ENCODE results near the gene TEX19. TPM values are rescaled to one million over a fixed set of nuclear protein-coding genes. Genes with fewer than 3 reads are reported as not detected.
"Not testable (repeated sequence)": the region's sequence is repeated elsewhere in the genome, so short reads cannot be mapped to it uniquely, and the experiment has no call there.

Gene TEX19
- total and polyA plus RNA-seq, 2 experiments from 2014 or later = 0.10 to 0.66 TPM

DNA sequence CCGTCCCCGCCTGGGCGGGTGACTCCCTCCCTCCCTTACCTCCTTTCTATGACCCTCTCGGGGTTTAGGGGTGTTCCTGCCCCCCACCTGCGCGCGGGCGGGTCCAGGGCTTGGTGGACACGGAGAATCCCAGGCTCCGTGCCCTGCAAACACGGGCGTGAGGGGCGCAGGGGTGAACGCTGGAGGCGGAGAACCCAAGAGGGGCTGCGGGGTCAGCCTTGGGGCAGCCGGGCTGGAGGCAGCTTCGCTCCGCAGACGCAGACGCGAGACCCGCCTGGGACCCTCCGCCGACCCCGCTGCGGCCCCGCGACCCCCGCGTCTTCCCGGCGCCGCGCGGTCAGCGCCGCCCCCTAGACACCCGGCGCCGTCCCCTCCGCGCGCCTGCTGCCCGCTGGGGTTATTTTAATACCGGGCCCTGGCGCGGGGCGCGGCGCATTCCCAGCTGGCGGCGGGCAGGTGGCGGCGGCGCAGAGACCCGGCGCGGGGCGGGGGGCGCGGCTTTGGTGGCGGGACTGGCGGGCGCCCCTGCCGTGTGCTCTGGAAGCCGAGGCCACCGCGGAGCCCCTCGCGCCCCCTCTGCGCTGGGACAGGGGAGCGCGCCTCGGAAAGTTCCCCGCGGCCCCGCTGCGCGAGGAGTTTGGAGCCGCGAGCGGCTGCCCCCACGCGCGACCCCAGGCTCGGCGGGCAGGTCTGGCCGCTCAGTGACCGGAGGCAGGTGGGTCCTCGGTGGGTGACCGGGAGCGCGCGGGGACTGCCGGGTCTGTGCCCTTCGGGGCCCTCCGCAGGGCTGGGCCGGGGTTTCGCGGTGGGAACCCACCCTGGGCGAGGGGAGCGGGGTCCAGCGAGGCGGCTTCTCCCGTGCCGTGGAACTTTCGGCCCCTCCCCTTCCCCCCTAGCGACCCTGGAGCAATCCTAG is 12.5 kb downstream of the TEX19 start, which contains the start of gene UTS2R:
Gene UTS2R, plus strand, starts transcription at position 433 of the 916 bp plus-strand sequence. CDS start 2,560 bp downstream, outside the sequence.
- TF ChIP-seq POLR2AphosphoS5 (IDR thresholded peaks at IDR 0.05; ENCODE audit: low read depth) (no peak), EZH2 (IDR thresholded peaks at IDR 0.05; ENCODE audit: low read depth, unreplicated experiment) (peak; percentile 49), NANOG (IDR thresholded peaks at IDR 0.05; ENCODE audit: borderline replicate concordance) (no peak)
- TF ChIP-seq, protein P1, sequence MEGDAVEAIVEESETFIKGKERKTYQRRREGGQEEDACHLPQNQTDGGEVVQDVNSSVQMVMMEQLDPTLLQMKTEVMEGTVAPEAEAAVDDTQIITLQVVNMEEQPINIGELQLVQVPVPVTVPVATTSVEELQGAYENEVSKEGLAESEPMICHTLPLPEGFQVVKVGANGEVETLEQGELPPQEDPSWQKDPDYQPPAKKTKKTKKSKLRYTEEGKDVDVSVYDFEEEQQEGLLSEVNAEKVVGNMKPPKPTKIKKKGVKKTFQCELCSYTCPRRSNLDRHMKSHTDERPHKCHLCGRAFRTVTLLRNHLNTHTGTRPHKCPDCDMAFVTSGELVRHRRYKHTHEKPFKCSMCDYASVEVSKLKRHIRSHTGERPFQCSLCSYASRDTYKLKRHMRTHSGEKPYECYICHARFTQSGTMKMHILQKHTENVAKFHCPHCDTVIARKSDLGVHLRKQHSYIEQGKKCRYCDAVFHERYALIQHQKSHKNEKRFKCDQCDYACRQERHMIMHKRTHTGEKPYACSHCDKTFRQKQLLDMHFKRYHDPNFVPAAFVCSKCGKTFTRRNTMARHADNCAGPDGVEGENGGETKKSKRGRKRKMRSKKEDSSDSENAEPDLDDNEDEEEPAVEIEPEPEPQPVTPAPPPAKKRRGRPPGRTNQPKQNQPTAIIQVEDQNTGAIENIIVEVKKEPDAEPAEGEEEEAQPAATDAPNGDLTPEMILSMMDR (conservative IDR thresholded peaks at IDR 0.05; ENCODE audit: low read depth in 2 of 2) = no peak
- TF ChIP-seq, protein P2, sequence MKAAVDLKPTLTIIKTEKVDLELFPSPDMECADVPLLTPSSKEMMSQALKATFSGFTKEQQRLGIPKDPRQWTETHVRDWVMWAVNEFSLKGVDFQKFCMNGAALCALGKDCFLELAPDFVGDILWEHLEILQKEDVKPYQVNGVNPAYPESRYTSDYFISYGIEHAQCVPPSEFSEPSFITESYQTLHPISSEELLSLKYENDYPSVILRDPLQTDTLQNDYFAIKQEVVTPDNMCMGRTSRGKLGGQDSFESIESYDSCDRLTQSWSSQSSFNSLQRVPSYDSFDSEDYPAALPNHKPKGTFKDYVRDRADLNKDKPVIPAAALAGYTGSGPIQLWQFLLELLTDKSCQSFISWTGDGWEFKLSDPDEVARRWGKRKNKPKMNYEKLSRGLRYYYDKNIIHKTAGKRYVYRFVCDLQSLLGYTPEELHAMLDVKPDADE (IDR thresholded peaks at IDR 0.05) = no peak
- Histone ChIP-seq H4K20me1 (replicated peaks; ENCODE audit: insufficient read depth) (no peaks in the 10 kb centered on the region), H3K9me2 (ENCODE audit: insufficient read depth) (no peaks in the 10 kb centered on the region), H3K4me3 (peak within 1 kb of the TSS; percentile 51), H2AFZ (peak within 1 kb of the TSS; percentile 78), H3F3A (replicated peaks; ENCODE audit: low read depth) (no peaks in the 10 kb centered on the region), H3K4me1 (ENCODE audit: insufficient read depth) (no peaks in the 10 kb centered on the region; the same call in 1 of the 2 replicates), H3K79me2 (replicated peaks; ENCODE audit: insufficient read depth) (no peaks in the 10 kb centered on the region), H3K36me3 (ENCODE audit: insufficient read depth) (no peaks in the 10 kb centered on the region), H3K27ac (ENCODE audit: low read depth) (no peak within 1 kb of the TSS), H3K27me3 (ENCODE audit: insufficient read depth) (peaks cover 61% of the 10 kb centered on the region), H3K4me2 (peak within 1 kb of the TSS; percentile 77)
- H3K4me3 Mint-ChIP-seq = peak within 1 kb of the TSS; percentile 55
- H3K9me3 Mint-ChIP-seq = peaks cover 12% of the 10 kb centered on the region; the same call in 2 of the 3 replicates
- DNase-seq (ENCODE audit: low spot score) (peak; percentile 69), ATAC-seq (peak; percentile 19)
- peaks cover 50% of the 10 kb centered on the region for H3K27me3 Mint-ChIP-seq (ENCODE audit: insufficient read depth, low read depth, poor library complexity)
- H3K4me1 Mint-ChIP-seq = peaks cover 5% of the 10 kb centered on the region
- no peak within 1 kb of the TSS for H3K27ac Mint-ChIP-seq
- H3K36me3 Mint-ChIP-seq (ENCODE audit: low read depth) = peaks cover 4% of the 10 kb centered on the region; the same call in 2 of the 3 replicates

DNA sequence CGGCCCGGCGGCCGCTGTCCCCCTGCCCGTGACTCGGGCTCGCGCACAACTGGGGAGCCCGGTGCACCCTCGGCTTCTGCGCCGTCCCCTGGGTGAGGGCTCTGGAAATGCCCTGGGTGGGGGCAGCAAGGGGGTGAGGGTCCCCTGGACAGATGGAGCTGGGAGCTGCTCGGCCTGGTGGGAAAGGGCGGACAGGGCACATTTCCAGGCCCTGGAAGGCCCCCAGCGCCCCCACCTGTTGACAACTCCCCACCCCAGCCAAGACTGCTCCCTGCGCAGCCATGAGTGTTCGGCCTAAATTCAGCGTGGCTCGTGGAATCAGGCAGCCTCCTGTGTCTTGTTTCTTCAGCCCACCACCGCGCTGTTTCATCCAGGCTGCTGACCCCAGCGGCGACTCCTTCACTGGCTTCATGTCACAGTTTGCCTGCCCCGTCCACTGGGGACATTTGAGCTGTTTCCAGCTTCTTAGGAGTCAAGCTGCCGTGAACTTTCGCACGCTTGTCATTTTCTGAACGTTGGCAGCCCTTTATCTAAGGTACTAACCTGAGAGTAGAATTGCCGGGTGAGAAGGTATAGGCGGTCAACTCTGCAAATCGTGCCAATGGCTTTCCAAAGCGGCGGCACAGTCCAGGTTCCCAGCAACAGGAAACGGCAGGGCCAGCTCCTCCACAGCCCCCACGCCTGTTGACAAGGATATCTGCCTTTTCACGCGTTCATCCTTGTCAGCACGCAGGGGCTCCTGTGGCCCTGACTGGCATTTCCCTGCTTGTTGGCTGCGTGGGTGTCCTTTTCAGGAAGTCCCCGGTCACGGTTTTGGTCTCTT is 13.4 kb downstream of the TEX19 start:
- H3K9me3 Mint-ChIP-seq = peaks cover 12% of the 10 kb centered on the region; the same call in 2 of the 3 replicates
- H3K27ac Mint-ChIP-seq = no peak overlapping the region
- no peaks in the 10 kb centered on the region; the same call in 1 of the 2 replicates for H3K4me1 ChIP-seq (ENCODE audit: insufficient read depth)
- ATAC-seq (peak; percentile 2; the same call in 2 of the 3 replicates), DNase-seq (ENCODE audit: low spot score) (no peak)
- H4K20me1 ChIP-seq (replicated peaks; ENCODE audit: insufficient read depth) = no peaks in the 10 kb centered on the region
- peak overlapping the region; percentile 51; the same call in 1 of the 2 replicates for H3K4me3 ChIP-seq
- TF ChIP-seq STAT1 (IDR thresholded peaks at IDR 0.05; ENCODE audit: unreplicated experiment) (no peak), JUNB (IDR thresholded peaks at IDR 0.05; ENCODE audit: unreplicated experiment) (no peak), ZNF331 (CRISPR knock-in tag; IDR thresholded peaks at IDR 0.05; ENCODE audit: low read depth) (no peak), ZNF114 (CRISPR knock-in tag; IDR thresholded peaks at IDR 0.05) (no peak), POLR2AphosphoS5 (IDR thresholded peaks at IDR 0.05; ENCODE audit: low read depth) (no peak), NANOG (IDR thresholded peaks at IDR 0.05; ENCODE audit: borderline replicate concordance) (no peak)
- TF ChIP-seq, protein P1 (conservative IDR thresholded peaks at IDR 0.05; ENCODE audit: low read depth in 2 of 2) = 0 out of 4 replicates have a peak, but pooled peaks of 1 of the 2 experiments have one; percentile 14
- H3K9me2 ChIP-seq (ENCODE audit: insufficient read depth) = no peaks in the 10 kb centered on the region
- peak overlapping the region; percentile 66; the same call in 1 of the 2 replicates for H2AFZ ChIP-seq
- peaks cover 50% of the 10 kb centered on the region for H3K27me3 Mint-ChIP-seq (ENCODE audit: insufficient read depth, low read depth, poor library complexity)
- H3F3A ChIP-seq (replicated peaks; ENCODE audit: low read depth) = no peaks in the 10 kb centered on the region
- peak overlapping the region; percentile 55 for H3K4me3 Mint-ChIP-seq
- no peak overlapping the region for H3K27ac ChIP-seq (ENCODE audit: low read depth)
- peak overlapping the region; percentile 77 for H3K4me2 ChIP-seq
- peaks cover 3% of the 10 kb centered on the region for H3K4me1 Mint-ChIP-seq
- H3K27me3 ChIP-seq (ENCODE audit: insufficient read depth) = peaks cover 61% of the 10 kb centered on the region
- H3K36me3 Mint-ChIP-seq (ENCODE audit: low read depth) = peaks cover 4% of the 10 kb centered on the region; the same call in 2 of the 3 replicates
- H3K36me3 ChIP-seq (ENCODE audit: insufficient read depth) = no peaks in the 10 kb centered on the region
- no peaks in the 10 kb centered on the region for H3K79me2 ChIP-seq (replicated peaks; ENCODE audit: insufficient read depth)

DNA sequence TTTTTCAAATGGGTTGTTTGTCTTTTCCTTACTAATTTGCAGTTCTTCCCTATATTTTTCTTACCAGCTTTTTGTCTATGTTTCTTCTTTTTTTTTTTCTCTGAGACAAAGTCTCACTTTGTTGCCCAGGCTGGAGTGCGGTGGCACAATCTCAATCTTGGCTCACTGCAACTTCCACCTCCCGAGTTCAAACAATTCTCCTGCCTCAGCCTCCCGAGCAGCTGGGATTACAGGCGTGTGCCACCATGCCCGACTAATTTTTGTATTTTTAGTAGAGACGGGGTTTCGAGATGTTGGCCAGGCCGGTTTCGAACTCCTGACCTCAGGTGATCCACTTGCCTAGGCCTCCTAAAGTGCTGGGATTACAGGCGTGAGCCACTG is 14.0 kb downstream of the TEX19 start:
- H3K27ac Mint-ChIP-seq; H3K36me3 ChIP-seq (ENCODE audit: insufficient read depth); H2AFZ ChIP-seq; H3F3A ChIP-seq (replicated peaks; ENCODE audit: low read depth); ATAC-seq; H3K79me2 ChIP-seq (replicated peaks; ENCODE audit: insufficient read depth); H3K27ac ChIP-seq (ENCODE audit: low read depth); H3K4me1 Mint-ChIP-seq; H3K4me2 ChIP-seq; H3K4me1 ChIP-seq (ENCODE audit: insufficient read depth); H3K36me3 Mint-ChIP-seq (ENCODE audit: low read depth); H3K9me3 Mint-ChIP-seq; DNase-seq (ENCODE audit: low spot score); H4K20me1 ChIP-seq (replicated peaks; ENCODE audit: insufficient read depth); H3K9me2 ChIP-seq (ENCODE audit: insufficient read depth); H3K4me3 ChIP-seq: not testable (repeated sequence)
- Mint-ChIP-seq H3K27me3 (ENCODE audit: insufficient read depth, low read depth, poor library complexity) (peaks cover 48% of the 10 kb centered on the region), H3K4me3 (peak overlapping the region; percentile 39; the same call in 2 of the 3 replicates)
- H3K27me3 ChIP-seq (ENCODE audit: insufficient read depth) = peaks cover 61% of the 10 kb centered on the region

Measured in GM23338 (cell line).